Measurements from ENCODE around the gene SERPINA10. TPM values are rescaled to one million over a fixed set of nuclear protein-coding genes. Genes with fewer than 3 reads are reported as not detected.

The SERPINA10 gene
- total and polyA plus RNA-seq, 2 of the 13 experiments (the other 11 are each of a cell fraction or from before 2014, with no cell fraction given) = 20.1 to 20.2 TPM

- TF ChIP-seq THAP9 (CRISPR knock-in tag; IDR thresholded peaks at IDR 0.05; ENCODE audit: borderline replicate concordance) (no peak), KLF16 (CRISPR knock-in tag; IDR thresholded peaks at IDR 0.05) (peak in 1 of 2 experiments; percentile 53; a peak in 1 of 4 replicates), SRSF9 (IDR thresholded peaks at IDR 0.05; ENCODE audit: borderline replicate concordance, insufficient read depth, low read depth, low read length, poor library complexity, severe bottlenecking) (no peak), CHD2 (IDR thresholded peaks at IDR 0.05; ENCODE audit: low read depth, low read length) (no peak), ZNF446 (CRISPR knock-in tag; IDR thresholded peaks at IDR 0.05) (no peak), HIC2 (CRISPR knock-in tag; IDR thresholded peaks at IDR 0.05; ENCODE audit: low read depth) (no peak), ETV5 (CRISPR knock-in tag; IDR thresholded peaks at IDR 0.05; ENCODE audit: borderline replicate concordance) (peak; percentile 47; the same call in 1 of the 2 replicates), ZNF292 (CRISPR knock-in tag; IDR thresholded peaks at IDR 0.05; ENCODE audit: borderline replicate concordance, low read depth) (peak; percentile 77; the same call in 1 of the 2 replicates), IRF9 (CRISPR knock-in tag; IDR thresholded peaks at IDR 0.05; ENCODE audit: borderline replicate concordance) (no peak), ZNF138 (CRISPR knock-in tag; IDR thresholded peaks at IDR 0.05; ENCODE audit: low read depth) (no peak), ZFP36L1 (CRISPR knock-in tag; IDR thresholded peaks at IDR 0.05) (no peak), CREB3 (CRISPR knock-in tag; IDR thresholded peaks at IDR 0.05) (no peak), ZNF468 (CRISPR knock-in tag; IDR thresholded peaks at IDR 0.05) (no peak), KIAA2018 (CRISPR knock-in tag; IDR thresholded peaks at IDR 0.05; ENCODE audit: borderline replicate concordance) (no peak)
Measured at GRCh38 chr14:94320243-94320642, 27.2 kb upstream of the SERPINA10 start (continued).

Data from HepG2 (cell line).